Lower lobe of right lung (tissue), 2 donors: Measurements from ENCODE around the gene RALGPS1. TPM values are rescaled to one million over a fixed set of nuclear protein-coding genes. Genes with fewer than 3 reads are reported as not detected.

Experiments used
- ATAC-seq, 2 donors: fragments of 200-7000 bp; cut with Tn5 transposase; one replicate each; pipeline ENCODE4 v1.9.1; 2020 to 2022; ENCODE audit warnings: mild to moderate bottlenecking in 2 of 2, moderate library complexity in 2 of 2
- DNase-seq: peaks from one replicate; pipeline ENCODE4 v3.0.0-alpha.2; 2020
- H3K27ac ChIP-seq: fragments of 200-600 bp; one replicate; pipeline ENCODE4 v1.8.0; 2022
- H3K27me3 ChIP-seq: fragments of 200-600 bp; one replicate; pipeline ENCODE4 v1.8.0; 2022; ENCODE audit warnings: low read depth
- H3K36me3 ChIP-seq: fragments of 200-600 bp; one replicate; pipeline ENCODE4 v1.8.0; 2022; ENCODE audit warnings: mild to moderate bottlenecking
- H3K4me1 ChIP-seq: fragments of 200-600 bp; one replicate; pipeline ENCODE4 v1.8.0; 2022
- H3K4me3 ChIP-seq: fragments of 200-600 bp; one replicate; pipeline ENCODE4 v1.8.0; 2022; ENCODE audit warnings: mild to moderate bottlenecking
- H3K9me3 ChIP-seq: fragments of 200-600 bp; one replicate; pipeline ENCODE4 v1.8.0; 2022
- intact Hi-C: fragments of 100-400 bp; cut with DNase I; formaldehyde crosslinking; loops from one replicate; pipeline ENCODE4 v1.11.0; 2022
- total RNA-seq: library from RNA; stranded (reverse); fragmentation: NEBNext Ultra II Directional; extraction: Animal tissue kit (Norgen Biotek cat#: 25700); gene quantifications from one replicate; pipeline ENCODE4 v1.2.1, GENCODE V29; 2021
- TF ChIP-seq, protein P1 (sequence below): fragments of 200-600 bp; IDR thresholded peaks from one replicate; pipeline ENCODE4 v1.8.0; 2022; ENCODE audit warnings: antibody characterized with exemption, mild to moderate bottlenecking
- donor health status: DM: no; HTN: yes; CAD: no; lungs with severe emphysema.

The RALGPS1 gene
- total RNA-seq, 1 donor from 2014 or later = 17.6 TPM

DNA sequence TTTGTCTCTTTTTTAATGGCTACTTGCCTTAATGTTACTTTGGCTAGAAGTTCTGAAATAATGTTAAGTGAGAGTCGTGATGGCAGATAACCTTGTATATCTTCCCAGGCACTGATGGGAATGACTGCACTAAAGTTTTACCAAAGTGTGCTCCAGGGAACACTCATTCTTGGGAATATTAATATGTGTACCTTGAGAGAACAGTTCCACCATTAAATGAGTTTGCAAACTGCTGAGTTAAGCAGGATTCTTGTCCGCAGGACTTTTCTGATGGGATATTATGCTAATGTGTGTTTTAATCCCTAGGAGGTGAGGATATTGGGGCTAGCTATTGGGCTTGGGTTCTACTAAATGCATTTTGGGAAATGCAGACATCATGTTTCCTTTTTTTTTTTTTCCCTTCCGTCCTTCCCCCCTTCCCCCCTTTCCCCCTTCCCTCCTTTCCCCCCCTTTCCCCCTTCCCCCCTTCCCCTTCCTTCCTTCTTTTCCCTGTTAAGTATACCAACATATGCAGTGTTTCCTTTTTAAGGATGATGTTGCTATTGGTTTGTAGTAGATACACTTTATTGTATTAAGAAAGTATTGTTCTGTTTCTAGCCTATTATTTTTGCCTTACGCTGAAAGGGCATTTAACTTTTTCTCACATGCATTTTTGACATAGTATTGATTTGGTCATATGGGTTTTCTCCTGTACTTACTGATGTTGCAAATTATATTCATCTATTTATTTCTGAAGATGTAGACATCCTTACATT, 38.6 kb upstream of the RALGPS1 start:
- ATAC-seq = no peak

DNA sequence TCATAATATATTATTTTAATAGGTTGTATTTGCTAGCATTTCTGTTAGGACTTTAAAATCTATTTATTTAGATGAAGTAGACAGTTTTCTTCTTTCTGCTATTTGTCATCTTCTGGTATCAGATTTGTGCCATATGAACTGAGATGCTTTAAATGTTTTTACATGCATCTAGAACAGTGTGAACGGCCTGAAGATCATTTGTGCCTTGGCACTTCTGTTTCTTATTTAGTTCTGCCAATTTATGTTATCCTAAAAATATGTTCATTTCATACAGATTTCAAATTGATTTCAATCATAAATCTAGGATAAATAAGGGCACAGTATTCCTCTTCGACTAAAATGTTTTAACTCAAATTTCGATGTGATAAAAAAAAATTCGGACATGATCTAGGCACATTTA, 38.1 kb upstream of the RALGPS1 start:
- intact Hi-C loops = no loop called here
- no peak for DNase-seq
- TF ChIP-seq, protein P1, sequence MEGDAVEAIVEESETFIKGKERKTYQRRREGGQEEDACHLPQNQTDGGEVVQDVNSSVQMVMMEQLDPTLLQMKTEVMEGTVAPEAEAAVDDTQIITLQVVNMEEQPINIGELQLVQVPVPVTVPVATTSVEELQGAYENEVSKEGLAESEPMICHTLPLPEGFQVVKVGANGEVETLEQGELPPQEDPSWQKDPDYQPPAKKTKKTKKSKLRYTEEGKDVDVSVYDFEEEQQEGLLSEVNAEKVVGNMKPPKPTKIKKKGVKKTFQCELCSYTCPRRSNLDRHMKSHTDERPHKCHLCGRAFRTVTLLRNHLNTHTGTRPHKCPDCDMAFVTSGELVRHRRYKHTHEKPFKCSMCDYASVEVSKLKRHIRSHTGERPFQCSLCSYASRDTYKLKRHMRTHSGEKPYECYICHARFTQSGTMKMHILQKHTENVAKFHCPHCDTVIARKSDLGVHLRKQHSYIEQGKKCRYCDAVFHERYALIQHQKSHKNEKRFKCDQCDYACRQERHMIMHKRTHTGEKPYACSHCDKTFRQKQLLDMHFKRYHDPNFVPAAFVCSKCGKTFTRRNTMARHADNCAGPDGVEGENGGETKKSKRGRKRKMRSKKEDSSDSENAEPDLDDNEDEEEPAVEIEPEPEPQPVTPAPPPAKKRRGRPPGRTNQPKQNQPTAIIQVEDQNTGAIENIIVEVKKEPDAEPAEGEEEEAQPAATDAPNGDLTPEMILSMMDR = no peak
- peaks cover 4% of the 10 kb centered on the region for H3K4me1 ChIP-seq
- no peaks in the 10 kb centered on the region for H3K9me3 ChIP-seq
- ATAC-seq = no peak
- H3K27ac ChIP-seq = no peak overlapping the region
- no peaks in the 10 kb centered on the region for H3K27me3 ChIP-seq
- no peak overlapping the region for H3K4me3 ChIP-seq
- H3K36me3 ChIP-seq = peaks cover 37% of the 10 kb centered on the region

More for the DNA sequence above, 38.6 kb upstream of the RALGPS1 start:
- DNase-seq = no peak
- TF ChIP-seq, protein P1 = no peak
- intact Hi-C loops = no loop called here
- H3K9me3 ChIP-seq = no peaks in the 10 kb centered on the region
- no peaks in the 10 kb centered on the region for H3K27me3 ChIP-seq
- H3K36me3 ChIP-seq = peaks cover 31% of the 10 kb centered on the region
- no peak overlapping the region for H3K4me3 ChIP-seq
- H3K4me1 ChIP-seq = peaks cover 4% of the 10 kb centered on the region
- no peak overlapping the region for H3K27ac ChIP-seq

DNA sequence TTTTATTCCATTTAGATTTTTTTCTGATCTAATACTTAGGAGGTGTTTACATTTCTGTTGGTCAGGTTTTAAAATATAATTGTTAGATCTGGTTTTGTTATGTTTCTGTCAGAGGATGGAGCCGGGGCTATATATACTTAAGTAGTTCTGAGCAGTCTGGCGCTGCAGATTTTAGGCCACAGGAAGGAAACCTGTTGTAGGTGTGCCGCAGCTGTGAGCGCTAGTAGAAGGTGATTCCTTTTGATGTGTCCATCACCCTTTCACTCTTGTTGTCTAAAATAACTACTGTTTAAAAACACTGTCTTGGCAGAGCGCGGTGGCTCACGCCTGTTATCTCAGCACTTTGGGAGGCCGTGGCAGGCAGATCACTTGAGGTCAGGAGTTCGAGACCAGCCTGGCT, 37.2 kb upstream of the RALGPS1 start:
- ATAC-seq (no peak), DNase-seq (no peak)
- Histone ChIP-seq H3K4me3 (no peak overlapping the region), H3K27me3 (no peaks in the 10 kb centered on the region), H3K36me3 (peaks cover 44% of the 10 kb centered on the region), H3K27ac (no peak overlapping the region), H3K4me1 (peaks cover 4% of the 10 kb centered on the region), H3K9me3 (no peaks in the 10 kb centered on the region)
- TF ChIP-seq, protein P1 = no peak
- intact Hi-C loops = no loop called here

DNA sequence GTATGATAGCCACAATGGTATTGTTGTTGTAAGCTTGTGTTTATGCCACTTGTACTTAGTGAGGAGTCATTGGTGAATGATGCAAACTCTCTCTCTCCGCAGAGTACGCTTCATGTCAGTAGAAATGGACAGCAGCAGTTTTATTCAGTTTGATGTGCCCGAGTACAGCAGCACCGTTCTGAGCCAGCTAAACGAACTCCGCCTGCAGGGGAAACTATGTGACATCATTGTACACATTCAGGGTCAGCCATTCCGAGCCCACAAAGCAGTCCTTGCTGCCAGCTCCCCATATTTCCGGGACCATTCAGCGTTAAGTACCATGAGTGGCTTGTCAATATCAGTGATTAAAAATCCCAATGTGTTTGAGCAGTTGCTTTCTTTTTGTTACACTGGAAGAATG, 35.3 kb upstream of the RALGPS1 start:
- ATAC-seq = no peak
- TF ChIP-seq, protein P1 = no peak
- DNase-seq = no peak
- Histone ChIP-seq H3K27me3 (no peaks in the 10 kb centered on the region), H3K4me3 (no peak overlapping the region), H3K9me3 (no peaks in the 10 kb centered on the region), H3K27ac (no peak overlapping the region), H3K4me1 (peaks cover under 1% of the 10 kb centered on the region), H3K36me3 (peaks cover 54% of the 10 kb centered on the region)
- intact Hi-C loops = no loop called here

DNA sequence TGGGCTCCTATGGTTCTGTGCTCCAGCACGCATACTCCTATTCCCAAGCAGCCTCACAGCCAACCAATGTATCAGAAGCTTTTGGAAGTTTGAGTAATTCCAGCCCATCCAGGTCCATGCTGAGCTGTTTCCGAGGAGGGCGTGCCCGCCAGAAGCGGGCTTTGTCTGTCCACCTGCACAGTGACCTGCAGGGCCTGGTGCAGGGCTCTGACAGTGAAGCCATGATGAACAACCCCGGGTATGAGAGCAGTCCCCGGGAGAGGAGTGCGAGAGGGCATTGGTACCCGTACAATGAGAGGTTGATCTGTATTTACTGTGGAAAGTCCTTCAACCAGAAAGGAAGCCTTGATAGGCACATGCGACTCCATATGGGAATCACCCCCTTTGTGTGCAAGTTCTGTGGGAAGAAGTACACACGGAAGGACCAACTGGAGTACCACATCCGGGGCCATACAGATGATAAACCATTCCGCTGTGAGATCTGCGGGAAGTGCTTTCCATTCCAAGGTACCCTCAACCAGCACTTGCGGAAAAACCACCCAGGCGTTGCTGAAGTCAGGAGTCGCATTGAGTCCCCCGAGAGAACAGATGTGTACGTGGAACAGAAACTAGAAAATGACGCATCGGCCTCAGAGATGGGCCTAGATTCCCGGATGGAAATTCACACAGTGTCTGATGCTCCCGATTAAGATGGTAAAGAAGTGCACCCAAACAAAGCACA, 34.2 kb upstream of the RALGPS1 start:
- Histone ChIP-seq H3K27ac (no peak overlapping the region), H3K4me3 (no peak overlapping the region), H3K9me3 (no peaks in the 10 kb centered on the region), H3K36me3 (peaks cover 60% of the 10 kb centered on the region), H3K27me3 (no peaks in the 10 kb centered on the region), H3K4me1 (peaks cover 10% of the 10 kb centered on the region)
- TF ChIP-seq, protein P1 = no peak
- intact Hi-C loops = no loop called here
- ATAC-seq (no peak), DNase-seq (no peak)
